Suppressor macrophage treated with lipopolysaccharide for 4 hours (primary cell): Measurements from ENCODE around the gene OPCML.

Experiments
- DNase-seq: peaks from one replicate; pipeline ENCODE4 v3.0.0-alpha.2; 2020

The OPCML gene

GRCh38 chr11:133015457-133015856 lies 516.8 kb downstream of the OPCML start:
- no peak for DNase-seq

GRCh38 chr11:133014337-133014736 lies 518.0 kb downstream of the OPCML start:
- no peak for DNase-seq

GRCh38 chr11:133012803-133013202 lies 519.5 kb downstream of the OPCML start:
- no peak for DNase-seq

- no peak for DNase-seq
These were observed 520.7 kb downstream of the OPCML start for GRCh38 chr11:133011604-133012003.

- DNase-seq = no peak
These were observed 525.2 kb downstream of the OPCML start for GRCh38 chr11:133007027-133007584.

- no peak for DNase-seq
These were observed 527.9 kb downstream of the OPCML start for GRCh38 chr11:133004369-133004768.

GRCh38 chr11:132999516-132999915 lies 532.8 kb downstream of the OPCML start:
- no peak for DNase-seq

GRCh38 chr11:132999031-132999430 lies 533.3 kb downstream of the OPCML start:
- no peak for DNase-seq

- DNase-seq = no peak
These were observed 534.9 kb downstream of the OPCML start for GRCh38 chr11:132997396-132997795.

GRCh38 chr11:132994966-132995365 lies 537.3 kb downstream of the OPCML start:
- no peak for DNase-seq

- DNase-seq = no peak
These were observed 538.3 kb downstream of the OPCML start for GRCh38 chr11:132993991-132994502.

- DNase-seq = no peak
These were observed 539.3 kb downstream of the OPCML start for GRCh38 chr11:132992838-132993631.

- no peak for DNase-seq
These were observed 543.9 kb downstream of the OPCML start for GRCh38 chr11:132988411-132988810.

- DNase-seq = no peak
These were observed 544.4 kb downstream of the OPCML start for GRCh38 chr11:132987936-132988335.

- DNase-seq = no peak
These were observed 548.7 kb downstream of the OPCML start for GRCh38 chr11:132983641-132983978.

- DNase-seq = no peak
These were observed 549.3 kb downstream of the OPCML start for GRCh38 chr11:132982772-132983640.

- DNase-seq = no peak
These were observed 551.0 kb downstream of the OPCML start for GRCh38 chr11:132981131-132981956.

- DNase-seq = no peak
These were observed 551.6 kb downstream of the OPCML start for GRCh38 chr11:132980670-132981069.

GRCh38 chr11:132977746-132978145 lies 554.6 kb downstream of the OPCML start:
- DNase-seq = no peak

- DNase-seq = no peak
These were observed 555.1 kb downstream of the OPCML start for GRCh38 chr11:132977241-132977640.

GRCh38 chr11:132976115-132976514 lies 556.2 kb downstream of the OPCML start:
- no peak for DNase-seq

GRCh38 chr11:132973686-132974085 lies 558.6 kb downstream of the OPCML start:
- no peak for DNase-seq

GRCh38 chr11:132972565-132972964 lies 559.7 kb downstream of the OPCML start:
- no peak for DNase-seq
